IMR-90 (cell line): ENCODE measurements around the gene AURKA. TPM values are rescaled to one million over a fixed set of nuclear protein-coding genes. Genes with fewer than 3 reads are reported as not detected.

ENCODE experiments used
- ATAC-seq: fragments of 200-7000 bp; cut with Tn5 transposase; 2 replicates; pipeline ENCODE4 v1.9.1; 2020; ENCODE audit warnings: low read depth, mild to moderate bottlenecking, moderate library complexity
- BruUV-seq: library from RNA; stranded (reverse); fragments of 400-500 nt; replicated peaks from 2 replicates; lab custom pipeline; 2021; lab: Mats Ljungman, UMichigan
- CTCF ChIA-PET: fragments of 300-600 bp; formaldehyde crosslinking; extraction: SDS; loops from one replicate; lab custom pipeline; 2021; ENCODE audit warnings: antibody characterized with exemption; lab: Yijun Ruan, JAX
- POLR2A ChIA-PET: fragments of 300-600 bp; sonication (Branson Sonifier 250); formaldehyde crosslinking; loops from one replicate; lab custom pipeline; 2022; ENCODE audit warnings: antibody characterized with exemption; ENCODE audit not compliant: unreplicated experiment; lab: Charles Lee
- DNase-seq: peaks from one replicate; pipeline ENCODE4 v3.0.0; 2013
- H2AFZ ChIP-seq: replicated peaks from 2 replicates; pipeline ENCODE3; 2013; ENCODE audit warnings: low read length, mild to moderate bottlenecking; ENCODE audit not compliant: poor library complexity
- H2AK5ac ChIP-seq: 2 replicates; pipeline ENCODE4 v1.6.1; 2013; ENCODE audit warnings: low read depth, low read length, inconsistent platforms
- H2AK9ac ChIP-seq: replicated peaks from 2 replicates; pipeline ENCODE3; 2013; ENCODE audit warnings: mild to moderate bottlenecking, low read depth, low read length, moderate library complexity; ENCODE audit not compliant: poor library complexity
- H2BK120ac ChIP-seq: 2 replicates; pipeline ENCODE4 v1.6.1; 2013; ENCODE audit warnings: low read depth, low read length, inconsistent platforms
- H2BK15ac ChIP-seq: 3 replicates; pipeline ENCODE4 v1.6.1; 2013; ENCODE audit warnings: low read depth, low read length, inconsistent platforms
- H2BK20ac ChIP-seq: 2 replicates; pipeline ENCODE4 v1.6.1; 2013; ENCODE audit warnings: low read depth, mild to moderate bottlenecking, inconsistent platforms, low read length, moderate library complexity
- H2BK5ac ChIP-seq: 2 replicates; pipeline ENCODE4 v1.6.1; 2013; ENCODE audit warnings: mild to moderate bottlenecking, low read depth, low read length, inconsistent platforms; ENCODE audit not compliant: poor library complexity, severe bottlenecking
- H3K14ac ChIP-seq: replicated peaks from 2 replicates; pipeline ENCODE4 v1.6.1; 2013; ENCODE audit warnings: low read depth, low read length, inconsistent platforms
- H3K18ac ChIP-seq: 2 replicates; pipeline ENCODE4 v1.6.1; 2013; ENCODE audit warnings: low read depth, low read length, control low read depth
- H3K23ac ChIP-seq: 2 replicates; pipeline ENCODE4 v1.6.1; 2013; ENCODE audit warnings: low read depth, low read length, inconsistent platforms
- H3K27ac ChIP-seq: 2 replicates; pipeline ENCODE4 v1.5.1; 2013; ENCODE audit warnings: mild to moderate bottlenecking, control low read depth, low read length; ENCODE audit not compliant: insufficient read depth
- H3K27me3 ChIP-seq: 2 replicates; pipeline ENCODE4 v1.6.1; 2013; ENCODE audit warnings: low read length; ENCODE audit not compliant: control insufficient read depth, insufficient read depth
- H3K36me3 ChIP-seq: 2 replicates; pipeline ENCODE4 v1.6.1; 2013; ENCODE audit warnings: low read length, mixed read lengths; ENCODE audit not compliant: control insufficient read depth, insufficient read depth
- H3K4ac ChIP-seq: 2 replicates; pipeline ENCODE4 v1.6.1; 2013; ENCODE audit warnings: low read depth, low read length, inconsistent platforms
- H3K4me1 ChIP-seq: 2 replicates; pipeline ENCODE4 v1.6.1; 2013; ENCODE audit warnings: low read length, mixed read lengths; ENCODE audit not compliant: control insufficient read depth, insufficient read depth
- H3K4me2 ChIP-seq: 2 replicates; pipeline ENCODE4 v1.6.1; 2013; ENCODE audit warnings: low read depth, mild to moderate bottlenecking, control low read depth, low read length, moderate library complexity
- H3K4me3 ChIP-seq: 2 replicates; pipeline ENCODE4 v1.5.1; 2013; ENCODE audit warnings: low read depth, mild to moderate bottlenecking, control low read depth, low read length, moderate library complexity; ENCODE audit not compliant: insufficient read depth
- H3K56ac ChIP-seq: 2 replicates; pipeline ENCODE4 v1.6.1; 2013; ENCODE audit warnings: low read length, inconsistent platforms; ENCODE audit not compliant: insufficient read depth; ENCODE audit errors: extremely low read depth
- H3K79me1 ChIP-seq, 2 experiments: 2 replicates each; pipeline ENCODE4 v1.6.1; 2013; ENCODE audit warnings: low read length in 2 of 2, inconsistent platforms in 1 of 2, low read depth in 1 of 2
- H3K9ac ChIP-seq: 2 replicates; pipeline ENCODE4 v1.6.1; 2013; ENCODE audit warnings: low read depth, low read length, control low read depth
- H3K9me1 ChIP-seq: 2 replicates; pipeline ENCODE4 v1.6.1; 2013; ENCODE audit warnings: low read length, inconsistent platforms; ENCODE audit not compliant: insufficient read depth
- H3K9me3 ChIP-seq: 2 replicates; pipeline ENCODE4 v1.6.1; 2013; ENCODE audit warnings: low read length; ENCODE audit not compliant: control insufficient read depth, insufficient read depth
- H4K20me1 ChIP-seq: 2 replicates; pipeline ENCODE4 v1.6.1; 2013; ENCODE audit warnings: low read length, inconsistent platforms; ENCODE audit not compliant: insufficient read depth
- H4K5ac ChIP-seq: 2 replicates; pipeline ENCODE4 v1.6.1; 2013; ENCODE audit warnings: mild to moderate bottlenecking, low read depth, low read length, control low read depth
- H4K8ac ChIP-seq, 2 experiments: 2 replicates each; pipeline ENCODE4 v1.6.1; 2013; ENCODE audit warnings: low read depth in 2 of 2, low read length in 2 of 2, control low read depth in 1 of 2, inconsistent platforms in 1 of 2
- H4K91ac ChIP-seq: 2 replicates; pipeline ENCODE4 v1.6.1; 2013; ENCODE audit warnings: low read depth, low read length, inconsistent platforms; ENCODE audit not compliant: insufficient read depth
- FOS ChIP-seq: fragments of 150-350 bp; IDR thresholded peaks from 2 replicates; pipeline ENCODE4 v1.6.1; 2016; ENCODE audit warnings: low read depth, low read length
- MAZ ChIP-seq: IDR thresholded peaks from 2 replicates; pipeline ENCODE4 v1.6.1; 2012; ENCODE audit warnings: low read depth, mild to moderate bottlenecking, low read length, improper control_type of control experiment, moderate library complexity, borderline replicate concordance
- RAD21 ChIP-seq: IDR thresholded peaks from 2 replicates; pipeline ENCODE4 v1.6.1; 2012; ENCODE audit warnings: low read length, improper control_type of control experiment
- WGBS, 2 experiments: methylation state at CpG; one replicate each; pipeline versions ENCODE4 v1.1.5 to v1.1.7; 2013; ENCODE audit warnings: missing lambda C conversion rate in 2 of 2; ENCODE audit not compliant: insufficient read length in 1 of 2; ENCODE audit errors: extremely low coverage in 2 of 2; 5-methylcytosine and 5-hydroxymethylcytosine counted together
- dilution Hi-C: fragments of 300-500 bp; cut with HindIII; formaldehyde crosslinking; loops from one replicate; pipeline ENCODE4 v1.14.3; 2018; ENCODE audit warnings: low sequenced_read_pairs; ENCODE audit not compliant: unreplicated experiment
- in situ Hi-C: fragments of 300-500 bp; cut with MboI; formaldehyde crosslinking; loops from 3 replicates; pipeline ENCODE4 v1.14.3; 2019; ENCODE audit warnings: low sequenced_read_pairs, inconsistent platforms, mixed read lengths
- intact Hi-C: fragments of 100-400 bp; cut with micrococcal nuclease; formaldehyde crosslinking; loops from 2 replicates; pipeline ENCODE4 v1.10.0; 2022
- polyA plus RNA-seq, 3 experiments: library from polyadenylated mRNA; depleted of rRNA; stranded (reverse); fragments of >200 nt; gene quantifications; 2 replicates each; pipeline ENCODE4 v1.2.3, GENCODE V29; 2012; ENCODE audit warnings: low replicate concordance in 1 of 3
- total RNA-seq: library from RNA; depleted of rRNA; stranded (reverse); fragments of >200 nt; gene quantifications from 2 replicates; pipeline ENCODE4 v1.2.3, GENCODE V29; 2012

AURKA gene
- total and polyA plus RNA-seq, 2 of the 4 experiments (the other 2 are of a cell fraction), result 68.0 to 83.3 TPM

DNA sequence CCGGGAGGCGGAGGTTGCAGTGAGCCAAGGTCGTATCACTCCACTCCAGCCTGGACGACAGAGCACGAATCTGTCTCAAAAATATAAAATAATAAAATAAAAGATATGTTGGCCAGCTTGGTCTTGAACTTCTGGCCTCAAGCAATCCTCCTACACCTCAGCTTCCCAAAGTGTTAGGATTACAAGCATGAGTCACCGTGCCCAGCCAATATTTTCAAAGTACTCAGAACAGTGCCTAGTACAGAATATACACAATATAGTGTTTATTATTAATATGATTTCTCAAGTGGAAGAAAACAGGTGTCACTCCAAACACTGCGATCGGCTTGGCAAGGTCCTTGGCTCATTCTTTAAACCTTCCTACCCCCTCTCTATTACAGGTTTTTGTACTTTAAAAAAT, 30.1 kb downstream of the AURKA start:
- Histone ChIP-seq H4K5ac (no peak overlapping the region), H2BK120ac (no peak overlapping the region), H2AK5ac (no peak overlapping the region), H4K91ac (no peak overlapping the region), H3K9me3 (no peaks in the 10 kb centered on the region), H3K4me2 (no peak overlapping the region), H3K9me1 (peaks cover 13% of the 10 kb centered on the region), H3K27ac (no peak overlapping the region), H3K36me3 (peaks cover 13% of the 10 kb centered on the region), H3K14ac (no peak overlapping the region), H2BK20ac (no peak overlapping the region), H2AK9ac (no peak overlapping the region), H3K4ac (no peak overlapping the region), H3K79me1 (peaks cover 36 to 43% of the 10 kb centered on the region in 2 experiments), H4K8ac (no peak overlapping the region), H3K23ac (no peak overlapping the region), H2AFZ (no peak overlapping the region), H3K18ac (no peak overlapping the region), H3K27me3 (no peaks in the 10 kb centered on the region), H3K4me1 (peaks cover 8% of the 10 kb centered on the region), H2BK5ac (no peak overlapping the region), H4K20me1 (peaks cover 4% of the 10 kb centered on the region; the same call in 1 of the 2 replicates), H3K9ac (no peak overlapping the region), H2BK15ac (no peak overlapping the region), H3K4me3 (no peak overlapping the region), H3K56ac (no peak overlapping the region)
- in situ Hi-C loops, result loop anchor here (25.0 kb wide), 1 partner anchor 425 kb away; no protein-coding TSS in a partner anchor
- ChIA-PET POLR2A (no interaction called here), CTCF (no interaction called here)
- no CpG with 5 or more reads among the region's 8 CpGs for WGBS, 2 experiments
- no peak for ATAC-seq
- DNase-seq, result no peak
- TF ChIP-seq FOS, result no peak
- TF ChIP-seq MAZ, result no peak
- TF ChIP-seq RAD21, result no peak
- no TSS peak for BruUV-seq
- intact Hi-C loops, result no loop called here
- dilution Hi-C loops, result no loop called here
